H1 (cell line): ENCODE measurements around the gene TGFBI. TPM values are rescaled to one million over a fixed set of nuclear protein-coding genes. Genes with fewer than 3 reads are reported as not detected.
A peak's percentile ranks its signal among the peaks of the same experiment; 100 is the strongest.

Experiments used
- CTCF ChIA-PET: fragments of 300-600 bp; sonication (Branson Sonifier 250); formaldehyde crosslinking; loops from one replicate; lab custom pipeline; 2021; ENCODE audit not compliant: partially characterized antibody; lab: Charles Lee
- POLR2A ChIA-PET: fragments of 300-600 bp; sonication (Branson Sonifier 250); formaldehyde crosslinking; loops from one replicate; lab custom pipeline; 2021; ENCODE audit warnings: inconsistent platforms; ENCODE audit not compliant: partially characterized antibody; lab: Charles Lee
- DNase-seq, 2 experiments: peaks; one replicate each; pipeline versions ENCODE4 v3.0.0 to v3.0.0-alpha.2; 2010 to 2022; ENCODE audit warnings: low spot score in 2 of 2, low read depth in 1 of 2, mixed read lengths in 1 of 2
- FAIRE-seq: peaks from 2 replicates; lab custom pipeline; 2011; peaks lifted over from hg19 to GRCh38; lab: Jason Lieb, UNC
- H2AFZ ChIP-seq: 2 replicates; pipeline ENCODE4 v1.8.1; 2012; ENCODE audit warnings: low read length, inconsistent platforms
- H2AK5ac ChIP-seq: 2 replicates; pipeline ENCODE4 v1.6.1; 2013; ENCODE audit warnings: low read depth, low read length
- H2BK120ac ChIP-seq: replicated peaks from 2 replicates; pipeline ENCODE3; 2013; ENCODE audit warnings: low read depth, low read length, inconsistent platforms
- H2BK12ac ChIP-seq: 2 replicates; pipeline ENCODE4 v1.6.1; 2013; ENCODE audit warnings: low read depth, low read length
- H2BK15ac ChIP-seq: 2 replicates; pipeline ENCODE4 v1.6.1; 2013; ENCODE audit warnings: low read length
- H2BK20ac ChIP-seq: 2 replicates; pipeline ENCODE4 v1.6.1; 2013; ENCODE audit warnings: low read length
- H2BK5ac ChIP-seq: 2 replicates; pipeline ENCODE4 v1.6.1; 2013; ENCODE audit warnings: low read depth, low read length
- H3K14ac ChIP-seq: 2 replicates; pipeline ENCODE4 v1.6.1; 2013; ENCODE audit warnings: inconsistent platforms; ENCODE audit not compliant: insufficient read length
- H3K18ac ChIP-seq: 2 replicates; pipeline ENCODE4 v1.6.1; 2013; ENCODE audit warnings: low read length; ENCODE audit errors: extremely low read depth
- H3K23ac ChIP-seq: 2 replicates; pipeline ENCODE4 v1.6.1; 2013; ENCODE audit warnings: inconsistent platforms; ENCODE audit not compliant: insufficient read length
- H3K23me2 ChIP-seq: 2 replicates; pipeline ENCODE4 v1.6.1; 2013; ENCODE audit warnings: low read depth, low read length
- H3K27ac ChIP-seq: 2 replicates; pipeline ENCODE4 v1.6.1; 2011; ENCODE audit warnings: low read depth, low read length, inconsistent platforms
- H3K27me3 ChIP-seq, 4 experiments: replicated peaks in 1 of 4; 1 replicate in 1 of 4; 2 replicates in 3 of 4; pipeline versions ENCODE4 v1.6.1 to v1.8.1; 2011 to 2013; ENCODE audit warnings: low read length in 3 of 4, mild to moderate bottlenecking in 3 of 4, inconsistent platforms in 2 of 4, mixed read lengths in 2 of 4, moderate library complexity in 1 of 4; ENCODE audit not compliant: control insufficient read depth in 3 of 4, insufficient read depth in 3 of 4; ENCODE audit errors: extremely low read depth in 1 of 4
- H3K36me3 ChIP-seq, 4 experiments: 2 replicates each; pipeline versions ENCODE4 v1.6.1 to v1.8.1; 2011 to 2013; ENCODE audit warnings: mild to moderate bottlenecking in 4 of 4, low read length in 3 of 4, moderate library complexity in 2 of 4, control low read depth in 1 of 4, inconsistent platforms in 1 of 4; ENCODE audit not compliant: insufficient read depth in 4 of 4, control insufficient read depth in 2 of 4
- H3K4ac ChIP-seq: replicated peaks from 2 replicates; pipeline ENCODE3; 2013; ENCODE audit warnings: low read length, low read depth, mixed read lengths, inconsistent platforms; ENCODE audit not compliant: insufficient read length
- H3K4me1 ChIP-seq, 4 experiments: replicated peaks in 1 of 4; 1 replicate in 1 of 4; 2 replicates in 3 of 4; pipeline versions ENCODE4 v1.6.1 to v1.8.1; 2011 to 2013; ENCODE audit warnings: low read length in 3 of 4, inconsistent platforms in 2 of 4, mixed read lengths in 1 of 4; ENCODE audit not compliant: insufficient read depth in 4 of 4, control insufficient read depth in 3 of 4
- H3K4me2 ChIP-seq, 2 experiments: 2 replicates each; pipeline versions ENCODE4 v1.6.1 to v1.8.1; 2011 to 2013; ENCODE audit warnings: low read depth in 2 of 2, low read length in 2 of 2, control low read depth in 1 of 2, inconsistent platforms in 1 of 2, mild to moderate bottlenecking in 1 of 2; ENCODE audit not compliant: insufficient read depth in 1 of 2
- H3K4me3 ChIP-seq, 4 experiments: fragments of 200-600, 300-600 bp in 1 of 4; sonication (generic), shearing (Covaris generic), sonication (Bioruptor Twin) in 1 of 4; 2 replicates each; pipeline versions ENCODE4 v1.5.1 to v1.8.1; 2011 to 2016; ENCODE audit warnings: low read length in 4 of 4, low read depth in 3 of 4, control low read depth in 2 of 4, inconsistent platforms in 2 of 4, mild to moderate bottlenecking in 2 of 4, mixed read lengths in 1 of 4, moderate library complexity in 1 of 4; ENCODE audit not compliant: insufficient read depth in 2 of 4; ENCODE audit errors: extremely low read depth in 1 of 4
- H3K56ac ChIP-seq: replicated peaks from 2 replicates; pipeline ENCODE3; 2013; ENCODE audit warnings: low read depth, mild to moderate bottlenecking, mixed read lengths, low read length, inconsistent platforms; ENCODE audit not compliant: insufficient read length
- H3K79me1 ChIP-seq: 2 replicates; pipeline ENCODE4 v1.6.1; 2013; ENCODE audit warnings: low read depth, low read length, control low read depth
- H3K79me2 ChIP-seq, 2 experiments: 2 replicates each; pipeline versions ENCODE4 v1.6.1 to v1.8.1; 2012 to 2013; ENCODE audit warnings: low read length in 2 of 2, mild to moderate bottlenecking in 2 of 2, inconsistent platforms in 1 of 2; ENCODE audit not compliant: insufficient read depth in 2 of 2, control insufficient read depth in 1 of 2
- H3K9ac ChIP-seq, 4 experiments: replicated peaks in 1 of 4; 1 replicate in 1 of 4; 2 replicates in 3 of 4; pipeline versions ENCODE4 v1.6.1 to v1.8.1; 2011 to 2013; ENCODE audit warnings: low read depth in 3 of 4, low read length in 3 of 4, control low read depth in 2 of 4, mild to moderate bottlenecking in 2 of 4, moderate library complexity in 2 of 4, inconsistent platforms in 1 of 4; ENCODE audit errors: extremely low read depth in 1 of 4
- H3K9me3 ChIP-seq, 2 experiments: 2 replicates each; pipeline versions ENCODE4 v1.6.1 to v1.8.1; 2012 to 2013; ENCODE audit warnings: mild to moderate bottlenecking in 2 of 2, moderate library complexity in 2 of 2, control low read depth in 1 of 2, inconsistent platforms in 1 of 2, low read depth in 1 of 2, low read length in 1 of 2, mixed read lengths in 1 of 2; ENCODE audit not compliant: insufficient read depth in 2 of 2
- H4K20me1 ChIP-seq, 2 experiments: replicated peaks in 1 of 2; 2 replicates each; pipeline versions ENCODE3 to v1.8.1; 2011 to 2013; ENCODE audit warnings: inconsistent platforms in 2 of 2, low read length in 2 of 2, mild to moderate bottlenecking in 1 of 2; ENCODE audit not compliant: insufficient read depth in 2 of 2, control insufficient read depth in 1 of 2
- H4K5ac ChIP-seq: 2 replicates; pipeline ENCODE4 v1.6.1; 2013; ENCODE audit warnings: low read length, low read depth, mixed read lengths, inconsistent platforms; ENCODE audit not compliant: insufficient read length
- H4K8ac ChIP-seq: 2 replicates; pipeline ENCODE4 v1.8.0; 2013; ENCODE audit warnings: mild to moderate bottlenecking, moderate library complexity, low read length, inconsistent platforms; ENCODE audit not compliant: insufficient read depth; ENCODE audit errors: extremely low read depth
- H4K91ac ChIP-seq: replicated peaks from 2 replicates; pipeline ENCODE3; 2013; ENCODE audit warnings: low read length, mixed read lengths, inconsistent platforms; ENCODE audit not compliant: insufficient read length
- CREB1 ChIP-seq: IDR thresholded peaks from 2 replicates; pipeline ENCODE4 v1.6.1; 2012; ENCODE audit warnings: inconsistent platforms
- E2F6 ChIP-seq: IDR thresholded peaks from 2 replicates; pipeline ENCODE4 v1.6.1; 2012; ENCODE audit warnings: inconsistent platforms
- HDAC6 ChIP-seq: IDR thresholded peaks from one replicate; pipeline ENCODE4 v1.7.1; 2012; ENCODE audit warnings: low read depth, mild to moderate bottlenecking, inconsistent platforms, low read length, moderate library complexity
- JUND ChIP-seq: IDR thresholded peaks from 2 replicates; pipeline ENCODE4 v1.6.1; 2011; ENCODE audit warnings: mild to moderate bottlenecking, improper control_type of control experiment, low read length
- KDM1A ChIP-seq: fragments of 200-600, 300-600 bp; sonication (generic); IDR thresholded peaks from 2 replicates; pipeline ENCODE4 v1.7.1; 2016; ENCODE audit warnings: mild to moderate bottlenecking, low read length, borderline replicate concordance
- KDM4A ChIP-seq: IDR thresholded peaks from one replicate; pipeline ENCODE4 v1.7.1; 2012; ENCODE audit warnings: low read depth, mild to moderate bottlenecking, moderate library complexity, low read length, inconsistent platforms; ENCODE audit not compliant: severe bottlenecking
- MAFK ChIP-seq: IDR thresholded peaks from 2 replicates; pipeline ENCODE4 v1.6.1; 2012; ENCODE audit warnings: low read depth, mild to moderate bottlenecking, improper control_type of control experiment, low read length
- NANOG ChIP-seq: IDR thresholded peaks from 2 replicates; pipeline ENCODE4 v1.6.1; 2011; ENCODE audit warnings: low read length, low read depth, mild to moderate bottlenecking, inconsistent platforms; ENCODE audit not compliant: insufficient read depth, poor library complexity, severe bottlenecking
- PHF8 ChIP-seq: fragments of 200-600 bp; sonication (generic); conservative IDR thresholded peaks from 2 replicates; pipeline ENCODE4 v1.7.1; 2012; ENCODE audit warnings: low read depth, mild to moderate bottlenecking, inconsistent platforms, low read length, moderate library complexity
- RAD21 ChIP-seq, 2 experiments: IDR thresholded peaks in 1 of 2; conservative IDR thresholded peaks in 1 of 2; 2 replicates each; pipeline ENCODE4 v1.6.1; 2011; ENCODE audit warnings: low read depth in 2 of 2, low read length in 2 of 2, improper control_type of control experiment in 1 of 2, inconsistent platforms in 1 of 2, mild to moderate bottlenecking in 1 of 2, moderate library complexity in 1 of 2
- SIN3A ChIP-seq, 2 experiments: IDR thresholded peaks in 1 of 2; conservative IDR thresholded peaks in 1 of 2; 2 replicates each; pipeline ENCODE4 v1.6.1; 2011 to 2012; ENCODE audit warnings: low read length in 2 of 2, improper control_type of control experiment in 1 of 2, low read depth in 1 of 2, mild to moderate bottlenecking in 1 of 2
- SP4 ChIP-seq: IDR thresholded peaks from 2 replicates; pipeline ENCODE4 v1.6.1; 2012; ENCODE audit warnings: low read length, inconsistent platforms
- SRF ChIP-seq: IDR thresholded peaks from 2 replicates; pipeline ENCODE4 v1.6.1; 2011; ENCODE audit warnings: mild to moderate bottlenecking, low read depth, low read length, moderate library complexity
- WGBS, 2 experiments: shearing (Covaris generic) in 1 of 2; methylation state at CpG; one replicate each; pipeline versions ENCODE4 v1.1.6 to v1.1.7; 2013 to 2015; ENCODE audit warnings: low lambda C conversion rate in 2 of 2, mixed read lengths in 2 of 2, inconsistent platforms in 1 of 2, low coverage in 1 of 2, missing lambda C conversion rate in 1 of 2; ENCODE audit not compliant: insufficient replicate concordance in 2 of 2, insufficient coverage in 1 of 2, insufficient read length in 1 of 2; ENCODE audit errors: extremely low coverage in 1 of 2, missing lambda C conversion rate in 1 of 2; 5-methylcytosine and 5-hydroxymethylcytosine counted together
- polyA plus RNA-seq, 7 experiments: library from polyadenylated mRNA; depleted of rRNA in 3 of 7; stranded (reverse) in 5 of 7; unstranded in 2 of 7; fragments of >200 nt in 5 of 7; fragments of 200-250 nt in 2 of 7; gene quantifications; 1 replicate in 5 of 7; 2 replicates in 1 of 7; 4 replicates in 1 of 7; pipeline versions ENCODE4 v1.2.1 to v1.2.3, GENCODE V29; 2011 to 2013; ENCODE audit warnings: missing spikeins in 2 of 7, mixed read lengths in 2 of 7
- total RNA-seq: library from RNA; stranded (reverse); fragmentation: NEBNext Ultra II Directional; extraction: Animal tissue kit (Norgen Biotek cat#: 25700); gene quantifications from 2 replicates; pipeline ENCODE4 v1.2.1, GENCODE V29; 2021

TGFBI gene
- total and polyA plus RNA-seq, 2 of the 8 experiments (the other 6 are each of a cell fraction or from before 2014, with no cell fraction given), result 6.0 to 8.5 TPM

DNA sequence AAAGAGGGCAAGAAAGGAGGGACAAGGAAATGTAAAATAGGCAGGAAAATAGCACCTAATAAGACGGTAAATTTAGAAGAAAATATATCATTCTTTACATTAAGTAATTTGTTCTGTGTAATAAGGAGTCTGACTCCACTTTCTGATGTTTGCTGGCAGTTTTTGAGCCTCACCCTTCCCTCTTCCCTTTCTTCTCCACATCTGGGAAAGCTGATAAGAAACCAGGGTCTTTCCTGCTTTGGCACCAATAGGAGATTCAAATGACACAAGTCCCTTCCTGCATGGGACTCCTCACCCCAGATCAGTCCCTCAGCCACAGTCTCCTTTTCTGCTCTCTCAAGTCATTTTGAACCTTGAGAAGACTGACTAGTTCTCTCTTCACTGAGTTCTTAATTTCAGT is 42.8 kb upstream of the TGFBI start:
- Histone ChIP-seq H2BK5ac (no peak overlapping the region), H3K4me2 (no peak overlapping the region), H3K79me2 (no peaks in the 10 kb centered on the region), H2BK20ac (no peak overlapping the region), H3K23ac (no peak overlapping the region), H4K5ac (no peak overlapping the region), H3K27me3 (no peaks in the 10 kb centered on the region), H4K91ac (no peak overlapping the region), H3K56ac (no peak overlapping the region), H3K4me3 (no peak overlapping the region), H3K23me2 (no peaks in the 10 kb centered on the region), H3K79me1 (no peaks in the 10 kb centered on the region)
- FAIRE-seq, result no peak
- 74% methylated on average over 1 of the region's 1 CpG; no CpG with 5 or more reads in 1 of the 2 experiments for WGBS, 2 experiments
- TF ChIP-seq HDAC6 (no peak), KDM4A (no peak), JUND (no peak), PHF8 (no peak), SRF (no peak), CREB1 (no peak), SIN3A (conservative IDR thresholded peaks at IDR 0.05 in 1 of 2, IDR thresholded peaks at IDR 0.05 in 1 of 2; ENCODE audit: low read depth in 1 of 2, low read length in 2 of 2) (no peak), KDM1A (no peak), MAFK (no peak), SP4 (no peak), RAD21 (IDR thresholded peaks at IDR 0.05 in 1 of 2, conservative IDR thresholded peaks at IDR 0.05 in 1 of 2; ENCODE audit: low read depth in 2 of 2, low read length in 2 of 2) (no peak), NANOG (no peak), E2F6 (no peak)
- TF ChIP-seq, all 59 proteins: peak for 0
- no peak for DNase-seq
- Histone ChIP-seq H2BK120ac (no peak overlapping the region), H3K4ac (no peak overlapping the region), H4K20me1 (no peaks in the 10 kb centered on the region), H3K4me1 (no peaks in the 10 kb centered on the region), H3K18ac (no peak overlapping the region), H2AFZ (0 out of 2 replicates have a peak overlapping the region, but pooled peaks have one; percentile 4), H4K8ac (no peak overlapping the region), H3K9me3 (no peaks in the 10 kb centered on the region), H3K27ac (no peak overlapping the region), H3K14ac (no peak overlapping the region), H3K9ac (no peak overlapping the region), H2BK15ac (no peak overlapping the region), H2BK12ac (no peak overlapping the region), H3K36me3 (no peaks in the 10 kb centered on the region), H2AK5ac (no peak overlapping the region)
- CTCF ChIA-PET, result interaction anchor here (0.6 to 4.3 kb wide), 3 partner anchors 13 to 76 kb away, joined by 4 to 30 read pairs (median 14); no protein-coding TSS in a partner anchor
- POLR2A ChIA-PET, result no interaction called here
